ENCODE results near the gene CFAP90. TPM values are rescaled to one million over a fixed set of nuclear protein-coding genes. Genes with fewer than 3 reads are reported as not detected.
A peak's percentile ranks its signal among the peaks of the same experiment; 100 is the strongest.

The CFAP90 gene
- total and polyA plus RNA-seq, 2 experiments from 2014 or later: 0.83 TPM; not detected in 1

DNA sequence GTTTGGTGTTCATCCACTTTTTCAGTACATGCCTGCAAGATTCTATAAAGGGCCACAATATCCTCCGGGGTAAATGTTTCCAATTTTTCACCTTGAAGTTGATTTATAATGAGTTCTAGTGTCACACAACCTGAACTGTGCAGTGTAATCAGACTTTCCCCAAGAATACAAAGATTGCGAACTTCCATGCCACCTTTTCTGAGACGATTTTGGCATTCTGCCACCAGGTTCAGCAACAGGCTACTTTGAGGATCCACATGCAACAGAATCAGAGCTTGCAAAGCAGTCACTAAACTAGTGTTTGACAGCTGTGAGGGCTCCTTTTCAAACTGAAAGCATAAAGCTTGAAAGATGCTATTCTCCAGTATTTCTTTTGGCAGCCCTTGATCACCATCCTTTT, 16.3 kb upstream of the CFAP90 start:
- Histone ChIP-seq H3K27ac (no peak overlapping the region), H3K9me3 (ENCODE audit: low read depth) (no peaks in the 10 kb centered on the region), H3K4me3 (no peak overlapping the region), H3K36me3 (peaks cover 17% of the 10 kb centered on the region), H3K27me3 (no peaks in the 10 kb centered on the region), H3K4me1 (ENCODE audit: low read depth) (peaks cover 14% of the 10 kb centered on the region)
- TF ChIP-seq CTCF (IDR thresholded peaks at IDR 0.05; ENCODE audit: low read depth, low read length): no peak
- DNase-seq (ENCODE audit: low read depth in 1 of 2, low spot score in 1 of 2): peak in 1 of 2 donors; percentile 12

DNA sequence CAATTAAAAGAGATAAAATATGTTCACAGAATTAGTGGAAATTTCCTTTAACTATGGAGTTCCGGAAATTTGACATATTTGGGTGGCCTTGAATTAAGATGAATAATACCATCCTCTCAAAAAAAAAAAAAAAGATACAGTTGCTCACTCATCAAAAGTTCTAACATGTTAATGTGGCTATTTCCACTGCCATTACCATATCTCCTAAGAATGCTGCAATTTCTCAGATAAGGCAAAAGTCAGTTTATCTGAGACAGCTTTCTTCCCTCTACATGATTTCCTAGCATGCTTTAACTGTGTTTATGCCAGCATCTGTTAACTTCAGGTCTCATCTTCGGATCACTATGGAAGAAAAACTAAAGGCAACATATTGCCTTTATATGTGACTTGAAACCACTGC, 15.3 kb upstream of the CFAP90 start:
- no peaks in the 10 kb centered on the region for H3K27me3 ChIP-seq
- no peak for TF ChIP-seq CTCF (IDR thresholded peaks at IDR 0.05; ENCODE audit: low read depth, low read length)
- peaks cover 24% of the 10 kb centered on the region for H3K36me3 ChIP-seq
- H3K9me3 ChIP-seq (ENCODE audit: low read depth): no peaks in the 10 kb centered on the region
- H3K4me1 ChIP-seq (ENCODE audit: low read depth): peaks cover 14% of the 10 kb centered on the region
- no peak overlapping the region for H3K4me3 ChIP-seq
- H3K27ac ChIP-seq: no peak overlapping the region
- DNase-seq (ENCODE audit: low read depth in 1 of 2, low spot score in 1 of 2): no peak

DNA sequence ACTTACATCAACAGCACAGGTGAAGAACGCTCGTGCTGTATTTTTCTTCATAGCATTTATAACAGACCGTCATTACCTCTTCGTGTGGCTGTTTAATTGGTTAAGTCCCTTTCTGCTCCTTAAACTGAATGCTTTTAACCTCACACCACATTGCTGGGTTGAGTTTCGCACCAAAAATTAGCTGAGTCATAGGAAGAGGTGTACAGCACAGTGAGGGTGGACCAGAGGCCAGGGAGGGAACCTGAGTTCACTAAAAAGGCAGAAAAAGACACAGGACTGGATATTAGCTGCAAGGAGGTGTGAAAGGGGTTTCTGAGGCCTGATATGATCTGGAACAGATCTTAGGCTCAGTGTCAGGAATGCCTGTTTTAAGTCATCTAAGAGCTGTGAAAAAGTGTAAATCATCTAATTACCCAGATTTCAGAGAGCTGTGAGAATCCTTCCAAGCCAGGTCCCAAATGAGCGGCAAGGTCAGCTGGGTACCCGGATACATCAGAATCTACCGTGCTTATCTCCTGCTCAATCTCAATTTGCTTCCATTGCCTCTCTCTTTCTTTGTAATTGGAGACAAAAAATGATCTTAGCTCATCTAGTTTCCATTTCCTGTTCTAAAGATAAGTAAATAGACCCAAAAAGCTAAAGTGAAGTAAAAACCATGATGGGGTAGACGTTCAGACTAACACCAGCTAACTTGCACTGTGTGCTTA, 7.1 kb upstream of the CFAP90 start:
- Histone ChIP-seq H3K27me3 (no peaks in the 10 kb centered on the region), H3K27ac (no peak overlapping the region), H3K4me3 (no peak overlapping the region), H3K36me3 (peaks cover 35% of the 10 kb centered on the region), H3K9me3 (ENCODE audit: low read depth) (no peaks in the 10 kb centered on the region), H3K4me1 (ENCODE audit: low read depth) (no peaks in the 10 kb centered on the region)
- TF ChIP-seq CTCF (IDR thresholded peaks at IDR 0.05; ENCODE audit: low read depth, low read length): no peak
- no peak for DNase-seq (ENCODE audit: low read depth in 1 of 2, low spot score in 1 of 2)

DNA sequence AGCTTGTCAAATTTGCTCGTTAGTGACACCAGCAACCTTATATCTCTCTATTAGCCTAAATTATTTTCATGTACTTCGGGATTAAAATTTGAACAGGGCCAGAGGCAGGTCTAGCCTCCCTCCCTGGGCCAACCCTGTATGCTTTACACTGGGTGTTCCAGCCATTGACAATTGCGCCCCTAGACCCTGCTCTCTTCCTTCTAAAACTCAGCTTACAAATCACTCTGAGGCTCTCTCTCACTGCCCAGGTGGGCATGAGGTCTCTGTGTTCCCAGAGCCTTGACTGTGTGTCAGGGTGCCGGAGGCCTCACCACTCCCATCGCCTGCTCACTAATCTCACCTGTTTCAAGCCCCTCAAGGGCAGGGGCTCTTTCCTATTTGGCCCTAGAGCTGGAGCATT, 6.4 kb upstream of the CFAP90 start:
- Histone ChIP-seq H3K27me3 (no peaks in the 10 kb centered on the region), H3K4me3 (no peak overlapping the region), H3K36me3 (peaks cover 28% of the 10 kb centered on the region), H3K4me1 (ENCODE audit: low read depth) (no peaks in the 10 kb centered on the region), H3K9me3 (ENCODE audit: low read depth) (no peaks in the 10 kb centered on the region), H3K27ac (no peak overlapping the region)
- no peak for TF ChIP-seq CTCF (IDR thresholded peaks at IDR 0.05; ENCODE audit: low read depth, low read length)
- DNase-seq (ENCODE audit: low read depth in 1 of 2, low spot score in 1 of 2): no peak

- H3K27ac ChIP-seq: no peak overlapping the region
- H3K4me3 ChIP-seq: no peak overlapping the region
- no peaks in the 10 kb centered on the region for H3K4me1 ChIP-seq (ENCODE audit: low read depth)
- TF ChIP-seq CTCF (IDR thresholded peaks at IDR 0.05; ENCODE audit: low read depth, low read length): peak; percentile 85
- peaks cover 23% of the 10 kb centered on the region for H3K36me3 ChIP-seq
- no peaks in the 10 kb centered on the region for H3K27me3 ChIP-seq
- H3K9me3 ChIP-seq (ENCODE audit: low read depth): no peaks in the 10 kb centered on the region
- DNase-seq (ENCODE audit: low read depth in 1 of 2, low spot score in 1 of 2): peak; percentile 70 to 75
Measured at GRCh38 chr5:7856855-7857254, 5.9 kb upstream of the CFAP90 start.

Measured in cardiac muscle cell (in vitro differentiated cells and primary cell).